H9 (cell line): ENCODE data around the gene SP8. TPM values are rescaled to one million over a fixed set of nuclear protein-coding genes. Genes with fewer than 3 reads are reported as not detected.

ENCODE experiments used
- DNase-seq: peaks from one replicate; pipeline ENCODE4 v3.0.0-alpha.2; 2017
- H2AFZ ChIP-seq: one replicate; pipeline ENCODE4 v1.6.1; 2013; ENCODE audit warnings: mild to moderate bottlenecking, low read length, control low read depth, moderate library complexity
- H2AK5ac ChIP-seq: 2 replicates; pipeline ENCODE4 v1.6.1; 2013; ENCODE audit warnings: low read length, control low read depth, mixed read lengths; ENCODE audit not compliant: insufficient read length
- H2BK120ac ChIP-seq: one replicate; pipeline ENCODE4 v1.6.1; 2013; ENCODE audit warnings: low read depth, mild to moderate bottlenecking, low read length, control low read depth, inconsistent platforms; ENCODE audit not compliant: poor library complexity, severe bottlenecking
- H2BK12ac ChIP-seq: 2 replicates; pipeline ENCODE4 v1.6.1; 2013; ENCODE audit warnings: low read length, control low read depth, mixed read lengths, low read depth; ENCODE audit not compliant: insufficient read length
- H2BK15ac ChIP-seq: 2 replicates; pipeline ENCODE4 v1.6.1; 2013; ENCODE audit warnings: low read depth, low read length, control low read depth
- H2BK20ac ChIP-seq: one replicate; pipeline ENCODE4 v1.6.1; 2013; ENCODE audit warnings: low read depth, mild to moderate bottlenecking, low read length, control low read depth, inconsistent platforms; ENCODE audit not compliant: poor library complexity, severe bottlenecking
- H2BK5ac ChIP-seq: 2 replicates; pipeline ENCODE4 v1.6.1; 2013; ENCODE audit warnings: low read length, control low read depth, mixed read lengths; ENCODE audit not compliant: insufficient read length
- H3K14ac ChIP-seq: 2 replicates; pipeline ENCODE4 v1.6.1; 2013; ENCODE audit warnings: low read length, control low read depth; ENCODE audit not compliant: insufficient read depth
- H3K18ac ChIP-seq: 2 replicates; pipeline ENCODE4 v1.6.1; 2013; ENCODE audit warnings: low read depth, mild to moderate bottlenecking, mixed read lengths, low read length, control low read depth; ENCODE audit not compliant: insufficient read length
- H3K23ac ChIP-seq: 2 replicates; pipeline ENCODE4 v1.6.1; 2013; ENCODE audit warnings: low read length, control low read depth, mixed read lengths, low read depth; ENCODE audit not compliant: insufficient read length
- H3K23me2 ChIP-seq: 2 replicates; pipeline ENCODE4 v1.6.1; 2013; ENCODE audit warnings: low read depth, mild to moderate bottlenecking, mixed read lengths, low read length, control low read depth; ENCODE audit not compliant: insufficient read length, poor library complexity, severe bottlenecking
- H3K27ac ChIP-seq: 2 replicates; pipeline ENCODE4 v1.5.1; 2013; ENCODE audit warnings: low read length, control low read depth, mixed read lengths, low read depth; ENCODE audit not compliant: insufficient read length
- H3K27me3 ChIP-seq: 2 replicates; pipeline ENCODE4 v1.6.1; 2013; ENCODE audit warnings: low read length, control low read depth, inconsistent platforms; ENCODE audit not compliant: insufficient read depth
- H3K4ac ChIP-seq: 2 replicates; pipeline ENCODE4 v1.6.1; 2013; ENCODE audit warnings: low read depth, mild to moderate bottlenecking, control low read depth, inconsistent platforms, low read length, moderate library complexity
- H3K4me1 ChIP-seq: 2 replicates; pipeline ENCODE4 v1.6.1; 2013; ENCODE audit warnings: low read length, control low read depth, inconsistent platforms; ENCODE audit not compliant: insufficient read depth
- H3K4me2 ChIP-seq: 2 replicates; pipeline ENCODE4 v1.6.1; 2013; ENCODE audit warnings: low read length, control low read depth, mixed read lengths; ENCODE audit not compliant: insufficient read length, insufficient read depth
- H3K56ac ChIP-seq: 2 replicates; pipeline ENCODE4 v1.6.1; 2013; ENCODE audit warnings: low read depth, mild to moderate bottlenecking, mixed read lengths, low read length, control low read depth; ENCODE audit not compliant: insufficient read length
- H3K79me1 ChIP-seq: 2 replicates; pipeline ENCODE4 v1.6.1; 2013; ENCODE audit warnings: low read depth, mild to moderate bottlenecking, moderate library complexity, low read length, control low read depth, inconsistent platforms; ENCODE audit not compliant: insufficient read depth, poor library complexity, severe bottlenecking
- H3K79me2 ChIP-seq: 2 replicates; pipeline ENCODE4 v1.6.1; 2013; ENCODE audit warnings: low read length, control low read depth, inconsistent platforms; ENCODE audit not compliant: insufficient read depth
- H3K9ac ChIP-seq: 2 replicates; pipeline ENCODE4 v1.6.1; 2013; ENCODE audit warnings: low read length, control low read depth, mixed read lengths; ENCODE audit not compliant: insufficient read length; ENCODE audit errors: extremely low read depth
- H3K9me3 ChIP-seq: one replicate; pipeline ENCODE4 v1.6.1; 2013; ENCODE audit warnings: low read depth, low read length, inconsistent platforms; ENCODE audit not compliant: control insufficient read depth
- H3T11ph ChIP-seq: one replicate; pipeline ENCODE4 v1.6.1; 2013; ENCODE audit warnings: mild to moderate bottlenecking, low read length, control low read depth, inconsistent platforms
- H4K20me1 ChIP-seq: one replicate; pipeline ENCODE4 v1.6.1; 2013; ENCODE audit not compliant: control insufficient read depth, insufficient read length, insufficient read depth
- H4K5ac ChIP-seq: 2 replicates; pipeline ENCODE4 v1.6.1; 2013; ENCODE audit warnings: low read depth, mild to moderate bottlenecking, mixed read lengths, low read length, control low read depth; ENCODE audit not compliant: insufficient read length
- H4K8ac ChIP-seq: replicated peaks from 2 replicates; pipeline ENCODE4 v1.6.1; 2013; ENCODE audit warnings: low read length, control low read depth, mixed read lengths, low read depth; ENCODE audit not compliant: insufficient read length
- H4K91ac ChIP-seq: 2 replicates; pipeline ENCODE4 v1.6.1; 2013; ENCODE audit warnings: low read depth, mild to moderate bottlenecking, moderate library complexity, mixed read lengths, low read length, control low read depth; ENCODE audit not compliant: insufficient read length
- H3K27ac Mint-ChIP-seq, 3 experiments: 2 replicates in 2 of 3; 3 replicates in 1 of 3; pipeline ENCODE4 v1.8.0; 2020 to 2021; ENCODE audit warnings: mixed read lengths in 3 of 3, mild to moderate bottlenecking in 1 of 3, moderate library complexity in 1 of 3
- H3K27me3 Mint-ChIP-seq: 2 replicates; pipeline ENCODE4 v1.8.0; 2021; ENCODE audit warnings: low read depth, mild to moderate bottlenecking, moderate library complexity, mixed read lengths
- H3K36me3 Mint-ChIP-seq, 3 experiments: 2 replicates in 2 of 3; 3 replicates in 1 of 3; pipeline ENCODE4 v1.8.0; 2020 to 2021; ENCODE audit warnings: low read depth in 3 of 3, mixed read lengths in 3 of 3; ENCODE audit not compliant: insufficient read depth in 1 of 3
- H3K4me1 Mint-ChIP-seq, 2 experiments: 2 replicates each; pipeline ENCODE4 v1.8.0; 2020; ENCODE audit warnings: mixed read lengths in 2 of 2
- H3K4me3 Mint-ChIP-seq, 2 experiments: 2 replicates in 1 of 2; 3 replicates in 1 of 2; pipeline ENCODE4 v1.8.0; 2020 to 2021; ENCODE audit warnings: mild to moderate bottlenecking in 2 of 2, mixed read lengths in 2 of 2, moderate library complexity in 1 of 2
- H3K9me3 Mint-ChIP-seq, 2 experiments: 2 replicates in 1 of 2; 3 replicates in 1 of 2; pipeline ENCODE4 v1.8.0; 2020; ENCODE audit warnings: mild to moderate bottlenecking in 2 of 2, mixed read lengths in 2 of 2, moderate library complexity in 1 of 2
- CTCF ChIP-seq: fragments of 200-600 bp; sonication (generic); conservative IDR thresholded peaks from 3 replicates; pipeline ENCODE4 v1.8.0; 2021; ENCODE audit warnings: antibody characterized with exemption, mild to moderate bottlenecking
- total RNA-seq: library from RNA; stranded (reverse); gene quantifications from 2 replicates; pipeline ENCODE4 v1.2.1, GENCODE V29; 2021

The SP8 gene
- total RNA-seq, 1 experiment from 2014 or later, result 3.5 TPM

- Histone ChIP-seq H2AFZ (no peak overlapping the region), H3K79me1 (no peaks in the 10 kb centered on the region), H4K8ac (no peak overlapping the region), H2BK15ac (no peak overlapping the region), H2BK20ac (no peak overlapping the region), H3K4me2 (no peak overlapping the region), H3K27me3 (no peaks in the 10 kb centered on the region), H3K9me3 (no peaks in the 10 kb centered on the region), H3K23ac (no peak overlapping the region), H3K23me2 (no peaks in the 10 kb centered on the region), H4K20me1 (no peaks in the 10 kb centered on the region), H3K56ac (no peak overlapping the region), H3K27ac (no peak overlapping the region), H2BK12ac (no peak overlapping the region), H3K9ac (no peak overlapping the region), H4K91ac (no peak overlapping the region), H3K14ac (no peak overlapping the region), H2AK5ac (no peak overlapping the region), H3K4ac (no peak overlapping the region), H2BK5ac (no peak overlapping the region), H4K5ac (no peak overlapping the region), H3K18ac (no peak overlapping the region), H3T11ph (no peak overlapping the region), H2BK120ac (no peak overlapping the region), H3K79me2 (no peaks in the 10 kb centered on the region), H3K4me1 (peaks cover 5% of the 10 kb centered on the region; the same call in 1 of the 2 replicates)
- H3K4me1 Mint-ChIP-seq, result peaks cover 34 to 44% of the 10 kb centered on the region in 2 experiments
- no peak for DNase-seq
- TF ChIP-seq CTCF, result no peak
- no peak overlapping the region for H3K4me3 Mint-ChIP-seq
- no peaks in the 10 kb centered on the region for H3K27me3 Mint-ChIP-seq
- no peak overlapping the region for H3K27ac Mint-ChIP-seq
- H3K36me3 Mint-ChIP-seq, result no peaks in the 10 kb centered on the region; a peak in 1 of 7 replicates
- no peaks in the 10 kb centered on the region for H3K9me3 Mint-ChIP-seq
Observed at GRCh38 chr7:20831956-20832355, 45.3 kb upstream of the SP8 start.
